Measurements from ENCODE around the gene CAPN10. TPM values are rescaled to one million over a fixed set of nuclear protein-coding genes. Genes with fewer than 3 reads are reported as not detected.

The CAPN10 gene
- total and polyA plus RNA-seq, 4 donors, result 15.0 to 50.8 (median 41.8) TPM

- Histone ChIP-seq H3K4me1 (ENCODE audit: control insufficient read depth, insufficient read depth, low read length) (no peaks in the 10 kb centered on the region), H3K27ac (ENCODE audit: low read depth, low read length) (no peak overlapping the region), H3K27me3 (ENCODE audit: control insufficient read depth, insufficient read depth, low read length) (peaks cover 2% of the 10 kb centered on the region), H3K9me3 (ENCODE audit: control insufficient read depth, insufficient read depth, low read length) (no peaks in the 10 kb centered on the region), H3K36me3 (ENCODE audit: control insufficient read depth, insufficient read depth, low read length) (peaks cover under 1% of the 10 kb centered on the region), H3K4me3 (ENCODE audit: low read depth, low read length) (no peak overlapping the region)
- no peak for DNase-seq (ENCODE audit: low read depth in 4 of 6, low spot score in 6 of 6)
- 82% methylated on average over 2 of the region's 3 CpGs for WGBS (ENCODE audit: insufficient coverage)
Observed at GRCh38 chr2:240635998-240636547, 49.5 kb downstream of the CAPN10 start.

GRCh38 chr2:240636563-240637115, 50.1 kb downstream of the CAPN10 start:
- H3K4me3 ChIP-seq (ENCODE audit: low read depth, low read length), result no peak overlapping the region
- H3K27ac ChIP-seq (ENCODE audit: low read depth, low read length), result no peak overlapping the region
- no peaks in the 10 kb centered on the region for H3K36me3 ChIP-seq (ENCODE audit: control insufficient read depth, insufficient read depth, low read length)
- H3K4me1 ChIP-seq (ENCODE audit: control insufficient read depth, insufficient read depth, low read length), result no peaks in the 10 kb centered on the region
- 82% methylated on average over 11 of the region's 11 CpGs for whole genome bisulfite sequencing (ENCODE audit: insufficient coverage)
- H3K9me3 ChIP-seq (ENCODE audit: control insufficient read depth, insufficient read depth, low read length), result no peaks in the 10 kb centered on the region
- H3K27me3 ChIP-seq (ENCODE audit: control insufficient read depth, insufficient read depth, low read length), result peaks cover 2% of the 10 kb centered on the region
- DNase-seq (ENCODE audit: low read depth in 4 of 6, low spot score in 6 of 6), result no peak

DNA sequence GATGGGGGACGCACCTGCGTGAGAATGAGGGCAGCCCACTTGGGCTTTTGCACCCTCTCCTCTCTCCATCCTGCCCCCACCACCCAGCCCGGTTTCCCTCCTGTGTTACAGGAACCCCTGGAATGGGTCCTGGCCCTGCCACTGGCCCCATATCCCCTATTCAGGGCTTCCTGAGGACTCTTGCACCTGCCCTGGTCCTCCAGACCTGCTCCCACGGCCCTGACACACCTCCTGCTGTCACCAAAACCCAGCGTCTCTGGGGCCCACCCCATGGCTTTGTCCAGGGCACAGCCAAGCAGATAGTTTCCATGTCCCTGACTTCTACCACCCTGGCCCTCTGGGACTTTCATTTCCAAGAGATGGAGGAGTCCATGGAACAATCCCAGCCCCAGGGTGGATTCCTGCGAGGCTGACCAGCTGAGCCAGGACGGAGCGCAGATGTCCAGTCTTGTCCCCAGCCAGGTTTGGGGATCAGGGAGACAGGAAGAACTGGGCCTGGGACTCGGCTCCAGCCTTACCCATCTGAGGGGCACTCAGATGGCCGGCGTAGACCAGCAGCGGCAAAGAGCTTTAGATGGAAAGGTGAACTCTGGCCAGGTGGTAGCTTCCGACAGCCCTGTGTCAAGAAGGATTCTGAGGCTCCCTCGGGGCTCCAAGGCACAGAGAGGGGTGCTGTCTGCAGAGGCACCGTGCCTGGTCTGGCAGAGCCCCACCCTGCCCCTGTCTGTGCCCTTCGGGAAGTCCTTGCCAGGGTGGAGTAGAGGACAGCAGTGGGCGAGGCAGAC, 50.8 kb downstream of the CAPN10 start:
- 86% methylated on average over 15 of the region's 17 CpGs for WGBS (ENCODE audit: insufficient coverage)
- no peak for DNase-seq (ENCODE audit: low read depth in 4 of 6, low spot score in 6 of 6)
- H3K27ac ChIP-seq (ENCODE audit: low read depth, low read length), result no peak overlapping the region

GRCh38 chr2:240637901-240638345, 51.4 kb downstream of the CAPN10 start:
- H3K36me3 ChIP-seq (ENCODE audit: control insufficient read depth, insufficient read depth, low read length), result no peaks in the 10 kb centered on the region
- H3K9me3 ChIP-seq (ENCODE audit: control insufficient read depth, insufficient read depth, low read length), result no peaks in the 10 kb centered on the region
- peaks cover 2% of the 10 kb centered on the region for H3K27me3 ChIP-seq (ENCODE audit: control insufficient read depth, insufficient read depth, low read length)
- H3K4me1 ChIP-seq (ENCODE audit: control insufficient read depth, insufficient read depth, low read length), result no peaks in the 10 kb centered on the region
- DNase-seq (ENCODE audit: low read depth in 4 of 6, low spot score in 6 of 6), result no peak
- H3K4me3 ChIP-seq (ENCODE audit: low read depth, low read length), result no peak overlapping the region
- 78% methylated on average over 8 of the region's 8 CpGs for WGBS (ENCODE audit: insufficient coverage)
- no peak overlapping the region for H3K27ac ChIP-seq (ENCODE audit: low read depth, low read length)

More for the DNA sequence above, 50.8 kb downstream of the CAPN10 start:
- no peaks in the 10 kb centered on the region for H3K9me3 ChIP-seq (ENCODE audit: control insufficient read depth, insufficient read depth, low read length)
- no peaks in the 10 kb centered on the region for H3K36me3 ChIP-seq (ENCODE audit: control insufficient read depth, insufficient read depth, low read length)
- H3K27me3 ChIP-seq (ENCODE audit: control insufficient read depth, insufficient read depth, low read length), result peaks cover 2% of the 10 kb centered on the region
- no peaks in the 10 kb centered on the region for H3K4me1 ChIP-seq (ENCODE audit: control insufficient read depth, insufficient read depth, low read length)
- no peak overlapping the region for H3K4me3 ChIP-seq (ENCODE audit: low read depth, low read length)

DNA sequence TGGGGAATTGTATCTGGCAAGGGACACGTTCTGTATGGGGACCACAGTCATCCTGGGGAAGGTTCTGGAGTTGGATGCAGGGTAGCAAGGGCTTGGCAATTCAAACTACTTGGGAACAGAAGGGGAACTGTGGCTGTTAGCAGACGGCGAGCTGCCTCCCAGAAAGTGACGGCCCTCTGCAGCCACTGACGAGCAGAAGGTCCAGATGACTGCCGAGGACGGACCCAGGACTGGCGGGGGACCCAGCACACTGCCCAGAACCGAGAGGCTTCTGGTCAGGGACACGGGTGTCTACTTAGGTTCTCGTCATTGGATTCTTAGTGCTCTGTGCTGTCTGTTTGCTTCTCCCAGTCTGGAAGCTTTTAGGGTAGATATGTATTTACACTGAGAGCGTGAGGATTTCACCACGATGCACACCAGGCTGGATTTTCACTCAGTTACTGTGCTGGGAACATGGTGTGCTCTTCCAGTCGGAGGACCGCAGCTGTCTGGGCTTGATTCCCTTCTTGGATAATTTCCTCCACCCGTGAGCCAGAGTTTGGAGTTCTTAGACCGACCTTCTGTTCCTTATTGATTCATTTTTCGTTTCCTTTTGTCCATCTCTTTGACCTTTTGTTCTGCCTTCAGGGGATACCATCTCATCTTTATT, 52.1 kb downstream of the CAPN10 start:
- no peak overlapping the region for H3K27ac ChIP-seq (ENCODE audit: low read depth, low read length)
- DNase-seq (ENCODE audit: low read depth in 4 of 6, low spot score in 6 of 6), result no peak
- no peaks in the 10 kb centered on the region for H3K9me3 ChIP-seq (ENCODE audit: control insufficient read depth, insufficient read depth, low read length)
- H3K36me3 ChIP-seq (ENCODE audit: control insufficient read depth, insufficient read depth, low read length), result no peaks in the 10 kb centered on the region
- peaks cover 2% of the 10 kb centered on the region for H3K27me3 ChIP-seq (ENCODE audit: control insufficient read depth, insufficient read depth, low read length)
- 72% methylated on average over 17 of the region's 18 CpGs for WGBS (ENCODE audit: insufficient coverage)
- H3K4me3 ChIP-seq (ENCODE audit: low read depth, low read length), result no peak overlapping the region
- no peaks in the 10 kb centered on the region for H3K4me1 ChIP-seq (ENCODE audit: control insufficient read depth, insufficient read depth, low read length)

GRCh38 chr2:240639566-240639965, 53.0 kb downstream of the CAPN10 start:
- Histone ChIP-seq H3K36me3 (ENCODE audit: control insufficient read depth, insufficient read depth, low read length) (no peaks in the 10 kb centered on the region), H3K9me3 (ENCODE audit: control insufficient read depth, insufficient read depth, low read length) (no peaks in the 10 kb centered on the region), H3K4me1 (ENCODE audit: control insufficient read depth, insufficient read depth, low read length) (no peaks in the 10 kb centered on the region), H3K4me3 (ENCODE audit: low read depth, low read length) (no peak overlapping the region), H3K27ac (ENCODE audit: low read depth, low read length) (no peak overlapping the region), H3K27me3 (ENCODE audit: control insufficient read depth, insufficient read depth, low read length) (peaks cover 2% of the 10 kb centered on the region)
- DNase-seq (ENCODE audit: low read depth in 4 of 6, low spot score in 6 of 6), result no peak
- WGBS (ENCODE audit: insufficient coverage), result 90% methylated on average over 17 of the region's 18 CpGs

DNA sequence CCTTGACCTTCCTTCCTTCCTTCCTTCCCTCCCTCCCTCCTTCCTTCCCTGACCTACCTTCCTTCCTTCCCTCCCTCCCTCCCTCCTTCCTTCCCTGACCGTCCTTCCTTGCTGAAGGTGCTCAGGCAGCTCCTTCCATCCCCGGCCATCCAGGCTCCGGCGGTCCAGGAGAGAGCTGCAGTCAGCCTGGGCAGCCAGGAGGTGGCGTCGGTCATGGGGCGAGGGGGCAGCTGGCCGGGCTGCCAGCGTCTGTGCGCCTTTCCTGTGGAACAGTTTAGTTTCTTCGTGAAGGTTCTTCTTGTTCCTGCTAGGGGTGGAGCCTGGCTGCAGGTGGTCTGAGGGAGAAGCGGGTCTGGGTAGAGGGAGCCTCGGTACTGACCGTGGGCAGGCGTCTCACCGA, 54.4 kb downstream of the CAPN10 start:
- Histone ChIP-seq H3K4me1 (ENCODE audit: control insufficient read depth, insufficient read depth, low read length) (no peaks in the 10 kb centered on the region), H3K9me3 (ENCODE audit: control insufficient read depth, insufficient read depth, low read length) (no peaks in the 10 kb centered on the region), H3K36me3 (ENCODE audit: control insufficient read depth, insufficient read depth, low read length) (no peaks in the 10 kb centered on the region), H3K4me3 (ENCODE audit: low read depth, low read length) (no peak overlapping the region), H3K27me3 (ENCODE audit: control insufficient read depth, insufficient read depth, low read length) (peaks cover 2% of the 10 kb centered on the region), H3K27ac (ENCODE audit: low read depth, low read length) (no peak overlapping the region)
- 1% methylated on average over 10 of the region's 16 CpGs for WGBS (ENCODE audit: insufficient coverage)
- DNase-seq (ENCODE audit: low read depth in 4 of 6, low spot score in 6 of 6), result no peak

DNA sequence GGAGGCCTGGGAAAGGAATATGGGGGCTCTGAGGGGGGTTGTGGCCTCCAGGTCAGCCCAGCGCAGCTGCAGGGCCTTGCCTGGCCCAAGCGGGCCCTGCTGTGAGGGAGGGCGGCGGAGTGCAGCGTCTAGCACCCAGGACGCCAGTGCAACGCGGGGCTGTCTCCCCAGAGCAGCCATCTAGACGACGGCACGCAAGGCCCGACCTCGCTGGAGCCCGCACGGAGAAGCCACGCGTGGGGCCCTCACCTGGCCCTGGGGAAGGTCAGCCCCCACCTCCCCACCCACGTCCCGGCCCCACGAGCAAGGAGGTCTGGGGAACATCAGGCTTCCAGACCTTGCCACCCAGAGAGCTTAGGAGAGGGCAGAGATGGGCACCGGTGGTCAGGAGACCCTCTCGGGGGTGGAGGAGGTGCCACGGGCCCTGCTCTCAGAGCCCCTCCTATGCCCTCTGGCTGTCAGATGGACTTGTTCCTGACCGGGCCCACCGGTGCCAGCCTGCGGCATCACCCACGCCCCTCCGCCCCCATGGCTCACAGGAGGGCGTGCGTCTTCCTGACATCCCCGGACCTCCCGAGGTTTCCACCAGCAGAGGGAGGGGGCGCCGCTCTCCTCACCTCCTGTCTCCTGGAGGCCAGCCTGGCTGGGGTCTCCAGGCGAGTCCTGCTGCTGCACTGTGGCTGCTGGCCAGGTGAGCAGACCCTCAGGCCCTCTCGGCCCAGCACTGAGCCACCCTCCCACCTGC, 55.7 kb downstream of the CAPN10 start:
- no peaks in the 10 kb centered on the region for H3K9me3 ChIP-seq (ENCODE audit: control insufficient read depth, insufficient read depth, low read length)
- H3K36me3 ChIP-seq (ENCODE audit: control insufficient read depth, insufficient read depth, low read length), result no peaks in the 10 kb centered on the region
- DNase-seq (ENCODE audit: low read depth in 4 of 6, low spot score in 6 of 6), result no peak
- WGBS (ENCODE audit: insufficient coverage), result 79% methylated on average over 24 of the region's 36 CpGs
- peaks cover 2% of the 10 kb centered on the region for H3K27me3 ChIP-seq (ENCODE audit: control insufficient read depth, insufficient read depth, low read length)
- no peak overlapping the region for H3K4me3 ChIP-seq (ENCODE audit: low read depth, low read length)
- H3K27ac ChIP-seq (ENCODE audit: low read depth, low read length), result no peak overlapping the region
- peaks cover 6% of the 10 kb centered on the region for H3K4me1 ChIP-seq (ENCODE audit: control insufficient read depth, insufficient read depth, low read length)

- Histone ChIP-seq H3K27me3 (ENCODE audit: control insufficient read depth, insufficient read depth, low read length) (peaks cover 4% of the 10 kb centered on the region), H3K27ac (ENCODE audit: low read depth, low read length) (no peak overlapping the region), H3K4me1 (ENCODE audit: control insufficient read depth, insufficient read depth, low read length) (peaks cover 10% of the 10 kb centered on the region), H3K36me3 (ENCODE audit: control insufficient read depth, insufficient read depth, low read length) (no peaks in the 10 kb centered on the region), H3K9me3 (ENCODE audit: control insufficient read depth, insufficient read depth, low read length) (no peaks in the 10 kb centered on the region), H3K4me3 (ENCODE audit: low read depth, low read length) (no peak overlapping the region)
- 86% methylated on average over 11 of the region's 11 CpGs for WGBS (ENCODE audit: insufficient coverage)
- no peak for DNase-seq (ENCODE audit: low read depth in 4 of 6, low spot score in 6 of 6)
Observed at GRCh38 chr2:240642806-240643092, 56.2 kb downstream of the CAPN10 start.

All from spinal cord (tissue), 10 donors.